T follicular helper cell (primary cell): ENCODE results near the gene CERCAM.
"Not testable (repeated sequence)": the region's sequence is repeated elsewhere in the genome, so short reads cannot be mapped to it uniquely, and the experiment has no call there.

ENCODE experiments used
- DNase-seq: peaks from one replicate; pipeline ENCODE4 v3.0.0-alpha.2; 2020; ENCODE audit warnings: low read depth

CERCAM gene

GRCh38 chr9:128393145-128393775 lies 27.4 kb upstream of the CERCAM start:
- no peak for DNase-seq

- DNase-seq, result no peak
Measured at GRCh38 chr9:128393970-128394369, 26.7 kb upstream of the CERCAM start.

DNA sequence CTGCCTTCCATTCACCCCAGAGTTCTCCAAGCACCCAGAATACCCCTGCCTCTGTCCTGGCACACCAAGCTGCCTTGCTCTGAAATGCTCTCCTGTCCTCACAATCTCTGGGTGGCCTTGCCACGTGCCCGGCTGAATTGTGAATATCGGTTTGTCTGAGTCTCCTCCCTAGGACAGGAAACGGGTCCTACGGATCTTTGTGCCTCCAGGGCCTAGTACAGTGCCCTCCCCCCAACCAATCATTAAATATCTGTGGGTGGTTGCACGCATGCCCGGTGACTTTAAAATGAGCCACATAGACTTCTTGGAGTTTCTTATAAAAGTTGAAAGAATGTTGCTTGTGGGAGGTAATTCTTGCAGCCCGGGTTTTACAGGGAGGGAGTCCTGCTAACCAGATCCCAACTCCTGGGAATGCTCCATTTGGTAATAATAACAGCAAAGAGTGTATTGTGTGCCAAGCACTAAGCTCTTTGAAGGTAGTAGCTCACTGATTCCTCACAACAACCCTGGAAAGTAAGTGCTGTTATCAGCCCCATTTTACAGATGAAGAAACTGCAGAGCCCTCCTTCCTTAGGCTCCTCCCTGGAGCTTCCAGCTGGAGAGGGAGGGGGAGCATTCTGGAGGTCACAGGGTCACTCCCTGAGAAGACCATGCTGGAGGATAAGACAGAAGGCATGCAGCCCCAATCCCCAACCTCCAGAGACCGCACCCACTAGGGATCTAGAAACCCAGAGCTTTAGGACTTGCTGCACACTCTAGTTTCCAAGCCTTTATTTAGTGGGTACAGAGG lies 26.1 kb upstream of the CERCAM start:
- no peak for DNase-seq

DNA sequence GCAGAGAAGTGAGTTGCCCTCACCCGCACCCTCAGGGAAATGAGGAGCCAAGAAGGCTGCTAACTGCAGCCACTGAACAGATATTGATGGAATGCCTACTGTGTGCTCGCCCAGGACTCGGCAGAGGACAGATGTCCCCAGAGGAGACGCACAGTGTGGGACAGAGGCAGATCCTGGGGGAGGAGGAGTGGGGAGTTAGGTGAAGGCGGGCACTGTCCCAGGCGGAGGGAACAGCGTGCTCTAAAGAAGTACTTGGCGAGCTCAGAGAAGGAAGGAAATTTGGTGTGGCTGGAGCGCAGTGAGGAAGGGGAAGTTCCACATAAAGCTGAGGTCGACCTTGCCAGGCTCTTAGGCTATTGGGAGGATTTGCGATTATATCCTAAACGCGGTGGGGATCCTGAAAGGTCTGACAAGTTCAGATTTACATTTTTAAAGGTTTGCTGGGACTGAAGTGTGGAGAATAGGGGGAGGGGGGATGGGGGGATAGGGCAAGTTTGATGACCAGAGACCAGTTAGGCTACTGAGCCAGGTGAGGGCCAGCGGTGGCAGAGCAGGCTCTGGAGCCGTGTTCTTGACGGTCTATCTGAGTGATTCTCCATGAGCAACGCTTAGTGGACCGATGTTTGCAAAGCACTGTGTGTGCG lies 23.6 kb upstream of the CERCAM start:
- no peak for DNase-seq

DNA sequence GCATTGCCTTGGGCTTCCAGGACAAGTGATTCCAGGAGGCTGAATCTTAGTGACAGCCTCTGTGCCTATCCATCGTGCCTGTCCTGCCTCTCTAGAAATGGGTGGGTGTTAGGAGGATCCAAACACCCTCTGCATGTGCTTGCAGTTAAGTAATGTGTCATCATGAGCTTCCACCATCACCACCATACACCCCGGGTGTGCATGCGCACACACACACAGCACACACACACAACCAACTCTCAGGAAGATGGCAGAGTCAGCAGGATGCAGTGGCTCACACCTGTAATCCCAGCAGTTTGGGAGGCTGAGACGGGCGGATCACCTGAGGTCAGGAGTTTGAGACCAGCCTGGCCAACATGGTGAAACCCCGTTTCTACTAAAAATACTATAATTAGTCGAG lies 22.8 kb upstream of the CERCAM start:
- DNase-seq, result no peak

DNA sequence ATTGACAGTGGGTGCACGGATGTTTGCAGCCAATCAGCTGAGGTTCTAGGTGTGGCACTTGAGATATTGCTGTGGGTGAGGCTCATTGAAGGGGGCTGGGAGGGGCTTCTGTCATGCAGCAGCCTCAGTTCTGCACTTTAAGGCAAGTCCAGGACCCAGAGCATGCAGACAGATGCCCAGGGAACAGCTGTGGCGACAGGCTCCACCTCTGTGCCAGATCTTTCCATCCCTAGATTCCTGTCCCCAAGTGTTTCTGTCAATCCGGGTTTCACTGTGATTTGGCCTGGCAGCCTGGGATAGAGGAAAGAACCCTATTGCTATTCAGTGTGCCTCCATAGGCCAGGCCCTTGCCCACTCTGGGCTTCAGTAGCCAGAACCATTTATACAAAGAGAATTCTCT lies 20.8 kb upstream of the CERCAM start:
- DNase-seq, result no peak

- DNase-seq, result no peak
Measured at GRCh38 chr9:128404560-128404959, 16.1 kb upstream of the CERCAM start.

- no peak for DNase-seq
Measured at GRCh38 chr9:128405077-128405779, 15.4 kb upstream of the CERCAM start.

- no peak for DNase-seq
Measured at GRCh38 chr9:128405780-128406171, 14.9 kb upstream of the CERCAM start.

- DNase-seq, result no peak
Measured at GRCh38 chr9:128406848-128407391, 13.7 kb upstream of the CERCAM start.

DNA sequence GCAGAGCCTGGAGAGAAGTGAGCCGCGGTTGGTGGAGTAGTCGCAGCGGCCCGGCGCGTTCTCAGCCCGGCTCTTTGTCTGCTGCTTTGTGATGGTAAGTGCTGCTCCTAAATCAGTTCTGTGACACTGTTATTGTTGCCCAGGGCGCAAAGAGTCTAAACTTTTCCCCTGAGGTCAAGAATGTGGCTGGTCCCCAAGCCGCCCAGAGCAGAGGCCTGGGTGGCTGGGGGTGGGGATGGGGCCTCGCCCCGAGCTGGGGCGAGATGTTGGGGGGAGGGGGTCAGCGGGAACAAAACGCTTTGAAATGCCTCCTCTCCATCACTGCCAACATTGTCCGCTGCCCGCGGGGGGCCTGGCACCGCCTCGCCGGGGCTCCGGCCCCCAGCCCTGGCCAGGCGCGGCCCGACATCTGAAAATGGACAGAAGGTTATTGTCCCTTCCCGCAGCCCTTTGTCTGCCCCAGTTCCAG lies 11.7 kb upstream of the CERCAM start:
- DNase-seq, result no peak

DNA sequence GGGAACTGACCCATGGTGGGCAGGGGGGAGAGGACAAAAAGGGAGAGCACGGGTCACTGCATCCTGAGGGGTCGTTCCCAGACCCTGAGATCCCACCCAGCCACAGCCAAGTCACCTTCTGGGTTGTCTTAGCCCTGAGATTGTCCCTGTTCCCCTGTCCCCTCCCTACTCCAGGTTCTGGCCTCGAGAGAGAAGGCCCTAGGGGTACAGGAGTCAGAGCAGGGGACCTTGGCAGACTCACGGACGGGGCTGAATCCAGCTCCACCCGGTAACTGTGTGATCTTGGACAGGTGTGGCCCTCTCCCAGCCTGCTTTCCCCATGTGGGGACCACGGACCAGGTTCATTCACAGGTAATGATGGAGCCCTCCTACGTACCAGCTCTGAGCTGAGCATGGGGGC lies 11.2 kb upstream of the CERCAM start:
- DNase-seq, result no peak

GRCh38 chr9:128409978-128410377 lies 10.7 kb upstream of the CERCAM start:
- no peak for DNase-seq

DNA sequence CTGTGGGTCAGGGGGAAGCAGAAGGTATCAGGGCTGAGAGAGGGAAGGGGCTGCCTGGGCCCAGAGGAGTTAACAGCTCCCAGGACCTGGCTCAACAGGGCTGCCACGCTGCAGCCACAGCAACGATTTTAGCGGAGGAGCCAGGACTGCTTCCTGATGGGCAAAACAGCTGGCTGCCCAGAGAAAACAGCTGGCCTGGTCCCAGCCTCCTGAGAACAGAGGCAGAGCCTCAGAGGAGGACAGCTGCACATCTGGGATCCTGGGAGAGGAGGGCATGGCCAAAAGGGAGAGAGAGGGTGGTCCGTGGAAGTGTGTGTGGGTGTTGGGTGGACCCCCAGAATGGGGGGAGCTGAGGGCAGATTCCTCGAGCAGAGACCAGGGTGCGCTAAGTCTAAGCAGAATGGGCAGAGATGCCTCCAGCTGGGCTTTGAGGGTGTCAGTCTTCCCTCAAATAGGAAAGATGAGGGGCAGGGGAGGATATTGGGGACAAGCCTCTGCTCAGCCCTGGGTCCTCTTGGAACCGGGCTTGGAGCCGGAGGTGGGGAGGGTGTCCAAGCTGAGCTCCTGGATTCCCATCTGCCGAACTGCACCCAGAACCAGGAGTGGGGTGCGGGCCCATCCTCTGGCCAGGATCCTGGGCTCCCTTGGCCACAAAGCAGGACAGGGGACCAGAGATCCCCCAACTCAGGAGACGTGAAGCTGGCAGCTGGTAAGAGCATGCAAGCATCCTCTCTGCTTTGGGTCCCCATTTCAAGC lies 9.1 kb upstream of the CERCAM start:
- DNase-seq, result no peak

DNA sequence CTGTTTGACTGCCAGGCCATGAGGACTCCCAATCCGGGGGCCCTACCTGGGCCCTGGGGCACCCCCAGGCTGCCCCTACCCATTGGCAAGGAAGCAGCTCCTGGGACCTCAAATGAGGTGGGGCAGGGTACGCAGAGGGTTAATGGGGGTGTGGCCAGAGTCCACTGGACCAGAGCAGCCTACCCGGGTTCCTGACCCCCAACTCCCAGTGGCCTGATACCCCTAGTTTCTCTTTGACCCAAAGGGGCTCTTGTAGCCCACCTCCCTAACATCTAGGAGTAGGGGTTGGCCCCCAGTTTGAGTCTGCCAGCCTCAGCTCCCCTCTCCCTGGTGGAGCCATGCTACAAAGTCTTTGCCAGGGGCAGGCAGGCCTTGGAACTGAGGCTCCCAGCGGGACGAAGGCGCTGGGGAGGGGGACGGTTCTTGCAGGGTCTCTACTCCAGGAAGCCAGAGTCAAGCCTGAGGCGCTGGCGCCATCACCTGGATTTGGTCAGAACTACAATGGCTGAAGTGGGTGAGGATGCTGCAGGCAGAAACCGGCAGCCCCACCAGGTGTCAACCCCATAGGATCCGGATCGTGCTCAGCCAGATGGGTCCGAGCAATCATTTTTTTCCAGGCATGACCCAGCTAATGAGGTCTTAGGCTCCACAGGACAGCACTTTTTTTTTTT lies 8.4 kb upstream of the CERCAM start:
- peak; percentile 12 for DNase-seq

DNA sequence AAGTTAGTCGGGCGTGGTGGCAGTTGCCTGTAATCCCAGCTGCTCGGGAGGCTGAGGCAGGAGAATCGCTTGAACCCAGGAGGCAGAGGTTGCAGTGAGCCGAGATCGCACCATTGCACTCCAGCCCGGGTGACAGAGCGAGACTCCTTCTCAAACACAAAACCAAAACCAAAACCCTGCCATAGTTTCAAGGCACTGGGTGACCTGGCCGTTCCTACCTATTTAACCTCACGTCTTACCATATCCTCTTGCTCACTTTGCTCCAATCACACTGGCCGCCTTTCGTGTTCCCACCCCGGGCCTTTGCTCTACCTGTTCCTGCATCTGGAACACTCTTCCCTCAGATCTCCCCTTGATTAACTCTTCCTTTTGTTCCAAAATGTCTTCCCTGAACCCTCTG lies 6.9 kb upstream of the CERCAM start:
- not testable (repeated sequence) for DNase-seq

GRCh38 chr9:128414461-128414860 lies 6.2 kb upstream of the CERCAM start:
- no peak for DNase-seq

DNA sequence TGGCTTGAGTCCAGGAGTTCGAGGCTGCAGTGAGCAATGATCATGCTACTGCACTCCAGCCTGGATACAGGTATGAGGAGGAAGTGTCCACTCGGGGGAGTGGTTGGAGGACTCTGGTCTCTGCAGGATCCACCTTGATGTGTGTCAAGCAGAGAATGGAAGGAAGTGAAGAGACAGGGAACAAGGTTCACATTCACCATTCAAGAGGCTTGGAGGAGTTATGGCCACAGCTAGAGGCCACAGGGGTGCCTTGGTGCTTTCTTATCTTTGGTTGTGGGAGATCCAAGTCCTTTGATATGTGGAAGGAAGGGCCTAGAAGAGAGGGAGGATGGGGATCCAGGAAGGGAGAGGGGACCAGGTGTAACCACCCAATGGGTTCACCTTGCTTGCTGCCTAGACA lies 5.4 kb upstream of the CERCAM start:
- no peak for DNase-seq

- no peak for DNase-seq
Measured at GRCh38 chr9:128416014-128416413, 4.6 kb upstream of the CERCAM start.

DNA sequence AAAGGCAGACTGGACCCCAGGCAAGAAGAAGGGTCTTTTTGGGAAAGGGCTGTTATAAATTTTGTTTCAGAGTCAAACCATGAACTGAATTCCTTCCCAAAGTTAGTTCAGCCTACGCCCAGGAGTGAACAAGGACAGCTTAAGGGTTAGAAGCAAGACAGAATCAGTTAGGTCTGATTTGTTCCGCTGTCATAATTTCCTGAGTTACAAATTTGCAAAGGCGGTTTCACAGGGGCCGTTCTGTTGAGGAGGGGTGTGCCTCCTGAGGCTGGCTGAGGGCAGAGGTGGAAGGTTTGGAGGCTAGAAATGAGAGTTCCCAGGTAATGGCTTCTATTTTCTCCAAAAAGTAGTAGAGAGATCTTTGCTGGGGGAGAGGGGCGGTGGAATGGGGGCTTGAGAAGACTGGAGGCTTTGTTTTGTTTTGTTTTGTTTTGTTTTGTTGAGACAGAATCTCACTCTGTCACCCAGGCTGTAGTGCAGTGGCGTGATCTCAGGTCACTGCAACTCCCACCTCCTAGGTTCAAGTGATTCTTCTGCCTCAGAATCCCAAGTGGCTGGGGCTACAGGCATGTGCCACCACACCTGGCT lies 4.1 kb upstream of the CERCAM start:
- no peak for DNase-seq
